C4-2B (cell line): ENCODE results near the gene RAB31.

Experiments used
- ZFX ChIP-seq: fragments of 450-650 bp; IDR thresholded peaks from 2 replicates; pipeline ENCODE4 v1.6.1; 2017
- TF ChIP-seq, protein P1 (sequence below): fragments of 450-650 bp; conservative IDR thresholded peaks from 2 replicates; pipeline ENCODE4 v1.5.1; 2017; ENCODE audit warnings: mild to moderate bottlenecking

GRCh38 chr18:9755110-9755509, 47.0 kb downstream of the RAB31 start:
- TF ChIP-seq, protein P1, sequence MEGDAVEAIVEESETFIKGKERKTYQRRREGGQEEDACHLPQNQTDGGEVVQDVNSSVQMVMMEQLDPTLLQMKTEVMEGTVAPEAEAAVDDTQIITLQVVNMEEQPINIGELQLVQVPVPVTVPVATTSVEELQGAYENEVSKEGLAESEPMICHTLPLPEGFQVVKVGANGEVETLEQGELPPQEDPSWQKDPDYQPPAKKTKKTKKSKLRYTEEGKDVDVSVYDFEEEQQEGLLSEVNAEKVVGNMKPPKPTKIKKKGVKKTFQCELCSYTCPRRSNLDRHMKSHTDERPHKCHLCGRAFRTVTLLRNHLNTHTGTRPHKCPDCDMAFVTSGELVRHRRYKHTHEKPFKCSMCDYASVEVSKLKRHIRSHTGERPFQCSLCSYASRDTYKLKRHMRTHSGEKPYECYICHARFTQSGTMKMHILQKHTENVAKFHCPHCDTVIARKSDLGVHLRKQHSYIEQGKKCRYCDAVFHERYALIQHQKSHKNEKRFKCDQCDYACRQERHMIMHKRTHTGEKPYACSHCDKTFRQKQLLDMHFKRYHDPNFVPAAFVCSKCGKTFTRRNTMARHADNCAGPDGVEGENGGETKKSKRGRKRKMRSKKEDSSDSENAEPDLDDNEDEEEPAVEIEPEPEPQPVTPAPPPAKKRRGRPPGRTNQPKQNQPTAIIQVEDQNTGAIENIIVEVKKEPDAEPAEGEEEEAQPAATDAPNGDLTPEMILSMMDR: no peak
- no peak for TF ChIP-seq ZFX
